Left ventricle myocardium superior (tissue), 1 donor: Measurements from ENCODE around the gene BTBD7. TPM values are rescaled to one million over a fixed set of nuclear protein-coding genes. Genes with fewer than 3 reads are reported as not detected.
A peak's percentile ranks its signal among the peaks of the same experiment; 100 is the strongest.

ENCODE experiments used
- ATAC-seq: fragments of 200-7000 bp; cut with Tn5 transposase; one replicate; pipeline ENCODE4 v1.9.1; 2020; ENCODE audit warnings: mild to moderate bottlenecking, moderate library complexity
- DNase-seq: peaks from one replicate; pipeline ENCODE4 v3.0.0-alpha.2; 2020
- intact Hi-C: fragments of 100-400 bp; cut with micrococcal nuclease; formaldehyde crosslinking; loops from one replicate; pipeline ENCODE4 v1.11.0; 2022
- total RNA-seq: library from RNA; stranded (reverse); fragmentation: NEBNext Ultra II Directional; extraction: Animal tissue kit (Norgen Biotek cat#: 25700); gene quantifications from one replicate; pipeline ENCODE4 v1.2.1, GENCODE V29; 2021
- donor health status: DM: no; HTN: yes; CAD: no; lungs with severe emphysema.

BTBD7 gene
- total RNA-seq, 1 donor from 2014 or later: 25.5 TPM

DNA sequence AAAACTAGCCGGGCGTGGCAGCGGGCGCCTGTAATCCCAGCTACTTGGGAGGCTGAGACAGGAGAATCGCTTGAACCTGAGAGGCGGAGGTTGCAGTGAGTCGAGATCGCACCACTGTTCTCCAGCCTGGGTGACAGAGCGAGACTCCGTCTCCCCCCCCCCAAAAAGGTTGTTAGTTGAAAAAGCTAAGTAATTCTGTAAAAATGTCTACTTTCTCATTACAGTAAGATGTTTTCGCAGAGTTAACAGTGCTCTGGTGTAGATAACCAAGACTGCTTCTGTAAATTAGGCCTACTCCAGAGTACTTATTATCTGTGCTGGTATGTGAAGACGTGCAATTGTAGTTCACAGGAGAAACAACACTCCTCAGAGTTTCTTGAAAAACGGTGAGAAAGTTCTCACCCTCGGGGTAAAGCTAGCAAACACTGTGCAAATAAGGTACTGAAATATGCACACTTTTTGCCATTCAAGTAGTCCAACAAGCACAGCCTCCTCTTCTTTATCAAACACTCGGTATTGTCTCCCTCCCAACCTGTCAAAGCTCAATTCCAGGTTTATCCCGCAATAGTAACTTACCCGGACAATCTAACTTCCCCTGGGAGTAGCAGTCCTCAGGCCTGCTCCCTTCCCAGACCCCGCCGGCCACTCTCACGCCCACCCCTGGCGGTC lies 974 bp downstream of the BTBD7 start:
- no peak for DNase-seq
- no peak for ATAC-seq
- intact Hi-C loops: no loop called here

GRCh38 chr14:93331002-93331727 lies 1.7 kb downstream of the BTBD7 start:
- intact Hi-C loops: no loop called here
- no peak for ATAC-seq
- peak; percentile 42 for DNase-seq

DNA sequence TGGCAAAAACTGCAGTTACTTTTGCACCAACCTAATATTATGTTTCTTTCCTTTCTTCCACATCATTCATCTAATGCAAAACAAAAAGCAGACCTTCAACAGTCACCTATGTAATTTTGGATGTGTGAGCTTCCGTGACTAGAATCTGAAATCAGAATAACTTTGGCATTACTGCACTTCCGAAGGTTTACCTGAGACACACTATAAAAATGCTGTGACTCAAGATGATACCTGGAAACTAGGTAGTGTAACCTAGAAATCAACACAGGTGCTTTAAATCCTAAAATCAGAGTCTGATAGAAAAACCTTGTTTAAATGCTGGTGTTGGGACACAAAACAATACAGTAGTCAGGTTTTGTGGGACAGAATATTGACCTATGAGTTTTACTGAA lies 2.2 kb downstream of the BTBD7 start:
- DNase-seq (no peak), ATAC-seq (no peak)
- intact Hi-C loops: no loop called here

GRCh38 chr14:93329965-93330608 lies 2.7 kb downstream of the BTBD7 start:
- DNase-seq (no peak), ATAC-seq (no peak)
- intact Hi-C loops: no loop called here

- DNase-seq: no peak
- intact Hi-C loops: no loop called here
- no peak for ATAC-seq
These were observed 4.3 kb downstream of the BTBD7 start for GRCh38 chr14:93328546-93328945.

GRCh38 chr14:93326196-93326595 lies 6.6 kb downstream of the BTBD7 start:
- no peak for DNase-seq
- ATAC-seq: no peak
- intact Hi-C loops: no loop called here

DNA sequence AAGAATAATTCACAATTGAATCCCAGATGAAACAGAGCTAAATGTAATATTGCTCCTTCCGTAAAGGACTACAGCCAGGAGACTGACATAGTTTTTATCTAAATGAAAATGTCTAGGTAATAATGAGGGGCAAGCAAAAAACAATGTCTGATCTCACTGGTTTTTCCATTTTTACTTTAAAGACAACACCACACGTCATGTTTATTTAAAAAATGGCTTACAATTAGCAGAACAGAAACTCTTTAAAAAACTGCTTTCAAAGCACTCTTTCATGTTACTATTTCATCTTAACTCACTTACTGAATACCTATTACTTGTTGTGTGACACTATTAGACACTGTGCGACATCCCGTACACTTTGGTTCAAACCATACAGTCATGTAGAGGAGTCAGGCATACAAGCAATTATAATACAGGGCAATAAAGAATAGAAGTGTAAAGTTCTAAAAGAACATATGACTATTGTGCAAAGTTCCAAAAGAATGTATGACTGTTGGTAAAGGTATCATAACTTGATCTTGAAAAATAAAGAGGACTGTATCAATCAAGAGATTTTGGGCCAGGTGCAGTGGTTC lies 9.1 kb downstream of the BTBD7 start:
- ATAC-seq (no peak), DNase-seq (no peak)
- intact Hi-C loops: no loop called here

GRCh38 chr14:93322929-93323599 lies 9.8 kb downstream of the BTBD7 start:
- DNase-seq (no peak), ATAC-seq (no peak)
- intact Hi-C loops: no loop called here

DNA sequence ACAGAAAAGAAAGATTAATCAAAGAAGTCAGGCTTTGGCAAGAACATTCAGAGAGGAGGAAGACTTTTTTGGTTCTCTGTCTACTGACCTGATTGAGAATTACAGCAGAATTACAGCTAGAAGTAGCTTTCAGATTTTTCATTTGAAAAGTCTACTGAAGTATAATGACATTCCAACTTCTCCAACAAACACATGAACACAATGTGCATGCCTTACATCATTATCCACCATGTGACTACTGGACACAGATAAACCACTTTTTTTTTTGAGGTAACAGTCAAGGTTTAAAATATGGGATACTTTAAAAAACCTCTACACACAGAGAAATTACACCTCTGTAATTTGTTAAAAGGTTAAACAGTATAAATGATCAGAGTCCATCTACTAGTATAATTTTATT lies 12.3 kb downstream of the BTBD7 start:
- intact Hi-C loops: no loop called here
- DNase-seq (no peak), ATAC-seq (no peak)

DNA sequence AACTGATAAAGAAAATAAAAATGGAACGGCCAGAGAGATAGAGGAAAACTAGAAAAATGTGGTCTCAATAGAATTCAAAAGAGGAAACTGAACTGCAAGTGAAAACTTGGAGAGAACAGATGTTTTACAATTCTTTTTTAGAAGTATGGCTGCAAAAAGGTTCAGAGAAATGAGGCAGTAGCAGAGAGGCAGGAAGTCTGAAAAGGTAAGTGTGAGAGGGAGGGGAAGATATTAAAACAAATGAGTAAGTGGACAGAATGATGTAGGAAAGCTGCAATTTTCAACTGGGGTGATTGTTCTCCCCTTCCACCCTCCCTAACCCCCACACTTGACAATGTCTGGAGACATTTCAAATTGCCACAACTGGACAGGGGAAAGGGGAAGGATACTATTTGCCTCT lies 12.9 kb downstream of the BTBD7 start:
- DNase-seq (no peak), ATAC-seq (no peak)
- intact Hi-C loops: no loop called here

GRCh38 chr14:93319494-93319893 lies 13.3 kb downstream of the BTBD7 start:
- no peak for ATAC-seq
- no peak for DNase-seq
- intact Hi-C loops: no loop called here

- ATAC-seq: no peak
- intact Hi-C loops: no loop called here
- DNase-seq: no peak
These were observed 13.9 kb downstream of the BTBD7 start for GRCh38 chr14:93318927-93319326.

GRCh38 chr14:93317875-93318807 lies 14.7 kb downstream of the BTBD7 start:
- intact Hi-C loops: no loop called here
- ATAC-seq (no peak), DNase-seq (no peak)

DNA sequence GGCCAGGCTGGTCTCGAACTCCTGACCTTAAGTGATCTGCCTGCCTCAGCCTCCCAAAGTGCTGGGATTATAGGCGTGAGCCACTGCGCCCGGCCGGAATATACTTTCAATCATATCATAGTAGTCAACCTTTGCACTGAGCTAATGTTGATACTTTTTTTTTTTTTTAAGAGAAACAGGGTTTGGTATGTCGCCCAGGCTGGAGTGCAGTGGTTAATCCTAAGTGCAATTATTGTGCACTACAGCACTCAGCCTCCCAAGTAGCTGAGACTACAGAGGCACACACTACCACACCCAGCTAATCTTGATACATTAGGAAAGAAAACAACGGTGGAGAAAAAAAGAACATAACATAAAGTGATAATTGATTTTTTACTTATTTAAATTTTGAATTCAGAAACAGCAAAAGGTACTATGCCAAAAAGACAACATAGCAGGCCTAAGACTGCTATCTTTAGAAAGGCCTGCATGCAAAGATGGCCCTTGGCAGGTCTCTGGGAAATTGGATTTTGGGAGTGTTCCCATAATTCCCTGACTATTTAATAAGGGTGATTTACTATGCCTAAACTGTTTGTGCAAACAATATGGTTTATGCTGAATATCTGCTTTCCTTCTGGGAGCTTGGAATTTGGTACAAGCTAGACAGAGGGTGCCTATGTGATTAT lies 15.5 kb downstream of the BTBD7 start:
- intact Hi-C loops: no loop called here
- DNase-seq: no peak
- no peak for ATAC-seq

GRCh38 chr14:93316716-93317115 lies 16.1 kb downstream of the BTBD7 start:
- no peak for ATAC-seq
- intact Hi-C loops: no loop called here
- no peak for DNase-seq

- intact Hi-C loops: no loop called here
- no peak for ATAC-seq
These were observed 17.3 kb downstream of the BTBD7 start for GRCh38 chr14:93315575-93315974.

GRCh38 chr14:93311082-93311481 lies 21.8 kb downstream of the BTBD7 start:
- DNase-seq (no peak), ATAC-seq (no peak)
- intact Hi-C loops: no loop called here

More at GRCh38 chr14:93315575-93315974, 17.3 kb downstream of the BTBD7 start:
- DNase-seq: no peak

GRCh38 chr14:93309427-93309966 lies 23.3 kb downstream of the BTBD7 start:
- ATAC-seq: no peak
- DNase-seq: no peak
- intact Hi-C loops: no loop called here
